K562 (cell line): ENCODE results near the gene EPN2.

Source experiments
- BRCA1 ChIP-seq, 2 experiments: fragments of 450-650 bp in 1 of 2; sonication (generic) in 1 of 2; formaldehyde crosslinking in 1 of 2; IDR thresholded peaks; 2 replicates each; pipeline versions ENCODE4 v1.5.0 to v1.6.1; 2017 to 2020; ENCODE audit warnings: mild to moderate bottlenecking in 1 of 2, missing genetic modification reagents in 1 of 2
- NFYB ChIP-seq: IDR thresholded peaks from 2 replicates; pipeline ENCODE4 v1.6.1; 2011; ENCODE audit warnings: mild to moderate bottlenecking, moderate library complexity; ENCODE audit not compliant: insufficient read length; ENCODE audit errors: extremely low read depth
- SNAPC5 ChIP-seq: fragments of 250-450 bp; sonication (Bioruptor Pico); IDR thresholded peaks from 2 replicates; pipeline ENCODE4 v1.8.0; 2021; ENCODE audit warnings: moderate library complexity, mild to moderate bottlenecking, inconsistent platforms
- TAF1 ChIP-seq: IDR thresholded peaks from 2 replicates; pipeline ENCODE4 v1.6.1; 2011; ENCODE audit warnings: mild to moderate bottlenecking, low read length, moderate library complexity; ENCODE audit not compliant: insufficient read depth, control insufficient read depth, severe bottlenecking; ENCODE audit errors: extremely low read depth
- TBL1XR1 ChIP-seq, 2 experiments: IDR thresholded peaks; 2 replicates each; pipeline ENCODE4 v1.6.1; 2012; ENCODE audit warnings: improper control_type of control experiment in 2 of 2, low read length in 2 of 2, mild to moderate bottlenecking in 1 of 2
- ZNF121 ChIP-seq: sonication (generic); formaldehyde crosslinking; conservative IDR thresholded peaks from 2 replicates; pipeline ENCODE4 v1.8.0; 2022; ENCODE audit warnings: missing genetic modification reagents
- ZNF134 ChIP-seq: fragments of 250-450 bp; sonication (Bioruptor Pico); conservative IDR thresholded peaks from 2 replicates; pipeline ENCODE4 v1.4.0; 2020
- TF ChIP-seq, protein P1 (sequence below), 3 experiments: IDR thresholded peaks in 2 of 3; conservative IDR thresholded peaks in 1 of 3; 2 replicates each; pipeline ENCODE4 v1.5.1; 2011 to 2012; ENCODE audit warnings: low read length in 3 of 3, mild to moderate bottlenecking in 3 of 3, control low read depth in 2 of 3, improper control_type of control experiment in 1 of 3, inconsistent platforms in 1 of 3, low read depth in 1 of 3, mixed read lengths in 1 of 3, moderate library complexity in 1 of 3; ENCODE audit not compliant: insufficient read depth in 2 of 3

DNA sequence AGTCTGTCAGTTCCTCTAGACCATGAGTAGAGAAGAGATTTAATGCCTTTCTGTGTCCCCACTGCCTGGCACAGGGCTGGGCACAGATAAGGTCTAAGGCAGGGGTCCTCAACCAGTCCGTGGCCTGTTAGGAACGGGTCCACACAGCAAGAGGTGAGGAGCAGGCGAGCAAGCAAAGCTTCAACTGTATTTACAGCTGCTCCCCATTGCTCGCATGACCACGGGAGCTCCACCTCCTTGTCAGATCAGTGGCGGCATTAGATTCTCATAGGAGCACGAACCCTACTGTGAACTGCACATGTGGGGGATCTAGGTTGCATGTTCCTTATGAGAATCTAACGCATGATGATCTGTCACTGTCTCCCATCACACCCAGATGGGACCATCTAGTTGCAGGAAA, 123.6 kb downstream of the EPN2 start:
- TF ChIP-seq, protein P1, sequence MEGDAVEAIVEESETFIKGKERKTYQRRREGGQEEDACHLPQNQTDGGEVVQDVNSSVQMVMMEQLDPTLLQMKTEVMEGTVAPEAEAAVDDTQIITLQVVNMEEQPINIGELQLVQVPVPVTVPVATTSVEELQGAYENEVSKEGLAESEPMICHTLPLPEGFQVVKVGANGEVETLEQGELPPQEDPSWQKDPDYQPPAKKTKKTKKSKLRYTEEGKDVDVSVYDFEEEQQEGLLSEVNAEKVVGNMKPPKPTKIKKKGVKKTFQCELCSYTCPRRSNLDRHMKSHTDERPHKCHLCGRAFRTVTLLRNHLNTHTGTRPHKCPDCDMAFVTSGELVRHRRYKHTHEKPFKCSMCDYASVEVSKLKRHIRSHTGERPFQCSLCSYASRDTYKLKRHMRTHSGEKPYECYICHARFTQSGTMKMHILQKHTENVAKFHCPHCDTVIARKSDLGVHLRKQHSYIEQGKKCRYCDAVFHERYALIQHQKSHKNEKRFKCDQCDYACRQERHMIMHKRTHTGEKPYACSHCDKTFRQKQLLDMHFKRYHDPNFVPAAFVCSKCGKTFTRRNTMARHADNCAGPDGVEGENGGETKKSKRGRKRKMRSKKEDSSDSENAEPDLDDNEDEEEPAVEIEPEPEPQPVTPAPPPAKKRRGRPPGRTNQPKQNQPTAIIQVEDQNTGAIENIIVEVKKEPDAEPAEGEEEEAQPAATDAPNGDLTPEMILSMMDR (IDR thresholded peaks at IDR 0.05 in 2 of 3, conservative IDR thresholded peaks at IDR 0.05 in 1 of 3; ENCODE audit: insufficient read depth in 2 of 3, low read depth in 1 of 3, low read length in 3 of 3) = no peak
- TF ChIP-seq ZNF134 (CRISPR knock-in tag) (no peak), ZNF121 (no peak), TAF1 (no peak), SNAPC5 (CRISPR knock-in tag) (no peak), NFYB (no peak), BRCA1 (IDR thresholded peaks at IDR 0.05) (no peak), BRCA1 (CRISPR knock-in tag; IDR thresholded peaks at IDR 0.05) (no peak), TBL1XR1 (IDR thresholded peaks at IDR 0.05; ENCODE audit: low read length in 2 of 2) (no peak)
